GM12891 (cell line): ENCODE results near the gene MYL11.
A peak's percentile ranks its signal among the peaks of the same experiment; 100 is the strongest.

Source experiments
- DNase-seq: peaks from one replicate; pipeline ENCODE4 v3.0.0; 2011; ENCODE audit warnings: low spot score; ENCODE audit not compliant: insufficient read length
- FAIRE-seq: peaks from 2 replicates; lab custom pipeline; 2011; peaks lifted over from hg19 to GRCh38; lab: Jason Lieb, UNC
- PAX5 ChIP-seq: IDR thresholded peaks from 2 replicates; pipeline ENCODE4 v1.6.1; 2011; ENCODE audit warnings: low read length, moderate library complexity, mild to moderate bottlenecking; ENCODE audit not compliant: insufficient read depth, severe bottlenecking
- POLR2A ChIP-seq: IDR thresholded peaks from 2 replicates; pipeline ENCODE4 v1.6.1; 2011; ENCODE audit warnings: low read depth, low read length, control low read depth
- POLR2AphosphoS5 ChIP-seq: IDR thresholded peaks from 2 replicates; pipeline ENCODE4 v1.6.1; 2011; ENCODE audit warnings: low read depth, low read length, control low read depth
- POU2F2 ChIP-seq: IDR thresholded peaks from 2 replicates; pipeline ENCODE4 v1.6.1; 2011; ENCODE audit warnings: low read depth, mild to moderate bottlenecking, control low read depth, low read length, moderate library complexity
- SPI1 ChIP-seq: IDR thresholded peaks from 2 replicates; pipeline ENCODE4 v1.6.1; 2011; ENCODE audit warnings: low read depth, low read length, control low read depth
- TAF1 ChIP-seq: IDR thresholded peaks from 2 replicates; pipeline ENCODE4 v1.6.1; 2011; ENCODE audit warnings: low read depth, low read length, control low read depth

The MYL11 gene

GRCh38 chr16:30359871-30360170, 14.8 kb upstream of the MYL11 start:
- DNase-seq (no peak), FAIRE-seq (no peak)
- TF ChIP-seq SPI1 (no peak), POLR2A (no peak), POU2F2 (no peak), POLR2AphosphoS5 (no peak), TAF1 (no peak), PAX5 (no peak)

DNA sequence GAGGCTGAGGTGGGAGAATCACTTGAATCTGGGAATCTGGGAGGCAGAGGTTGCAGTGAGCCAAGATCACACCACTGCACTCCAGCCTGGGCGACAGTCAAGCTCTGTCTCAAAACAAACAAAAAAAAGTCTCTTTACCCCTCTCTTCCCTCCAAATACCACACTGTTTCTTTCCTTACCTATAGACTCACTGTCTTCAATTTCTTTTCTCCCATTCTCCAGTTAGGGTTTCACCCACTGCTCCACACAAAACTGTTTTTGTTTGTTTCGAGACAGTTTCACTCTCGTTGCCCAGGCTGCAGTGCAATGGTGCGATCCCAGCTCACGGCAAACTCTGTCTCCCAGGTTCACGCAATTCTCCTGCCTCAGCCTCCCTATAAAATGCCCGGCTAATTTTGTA, 13.4 kb upstream of the MYL11 start:
- DNase-seq = no peak
- no peak for FAIRE-seq
- TF ChIP-seq POLR2A (no peak), SPI1 (no peak), POLR2AphosphoS5 (no peak), PAX5 (no peak), POU2F2 (no peak)

DNA sequence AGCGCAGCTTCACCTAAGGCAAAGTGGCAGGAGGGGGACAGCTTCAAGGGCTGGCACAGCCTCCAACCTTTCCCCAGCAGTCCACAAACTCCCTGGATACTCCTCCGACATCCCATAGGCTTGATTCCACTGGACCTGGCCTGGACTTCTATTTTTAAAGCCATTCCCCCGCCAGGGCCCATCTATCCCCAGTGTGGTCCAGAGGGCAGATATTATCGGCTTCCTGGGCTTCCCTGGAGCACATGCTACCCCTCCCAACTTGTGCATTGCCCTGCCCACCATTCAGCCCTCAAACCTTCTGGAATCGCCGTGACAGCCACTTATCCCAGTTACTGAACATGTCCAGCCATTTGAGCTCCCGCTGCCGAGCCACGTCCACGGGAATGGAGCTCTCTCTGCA, 9.4 kb upstream of the MYL11 start:
- DNase-seq = no peak
- no peak for FAIRE-seq
- no peak for TF ChIP-seq POLR2AphosphoS5
- TF ChIP-seq POLR2A = no peak
- no peak for TF ChIP-seq TAF1
- TF ChIP-seq PAX5 = no peak
- TF ChIP-seq SPI1 = no peak
- TF ChIP-seq POU2F2 = no peak

GRCh38 chr16:30366511-30366910, 8.1 kb upstream of the MYL11 start:
- no peak for DNase-seq
- TF ChIP-seq SPI1 (no peak), TAF1 (no peak)
- FAIRE-seq = no peak

DNA sequence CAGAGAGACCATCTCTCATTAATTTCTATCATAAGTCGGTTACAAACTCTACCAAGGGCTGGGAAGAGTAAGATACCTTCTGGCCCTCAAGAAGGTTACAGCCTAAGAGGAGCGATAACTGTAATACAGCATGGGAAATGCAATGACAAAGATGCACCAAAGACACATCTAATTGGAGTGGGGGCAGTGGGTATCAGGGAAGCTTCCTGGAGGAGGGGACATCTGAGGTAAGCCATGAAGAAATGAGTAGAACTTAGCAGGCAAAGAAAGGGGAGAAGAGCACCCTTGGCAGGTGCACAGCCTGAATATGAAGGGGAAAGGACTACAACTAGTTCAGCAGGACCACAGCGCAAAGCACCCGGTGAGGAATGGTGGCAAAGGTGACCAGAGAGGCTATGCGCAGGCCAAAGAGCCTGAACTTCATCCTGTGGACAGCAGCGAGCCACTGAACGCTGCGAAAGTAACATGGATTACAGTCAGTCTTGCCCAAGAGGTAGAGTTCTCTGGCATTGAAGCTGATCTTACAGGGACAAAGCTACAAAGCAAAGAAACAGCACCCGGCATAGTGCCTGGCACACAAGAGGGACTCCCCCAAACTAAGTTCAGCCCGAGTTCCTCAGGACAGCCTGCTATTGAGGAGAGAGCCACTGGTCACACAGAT, 7.1 kb upstream of the MYL11 start:
- DNase-seq = no peak
- FAIRE-seq = no peak
- TF ChIP-seq TAF1 = no peak
- TF ChIP-seq POLR2A = no peak
- TF ChIP-seq PAX5 = no peak
- TF ChIP-seq POU2F2 = no peak
- no peak for TF ChIP-seq POLR2AphosphoS5
- TF ChIP-seq SPI1 = no peak

DNA sequence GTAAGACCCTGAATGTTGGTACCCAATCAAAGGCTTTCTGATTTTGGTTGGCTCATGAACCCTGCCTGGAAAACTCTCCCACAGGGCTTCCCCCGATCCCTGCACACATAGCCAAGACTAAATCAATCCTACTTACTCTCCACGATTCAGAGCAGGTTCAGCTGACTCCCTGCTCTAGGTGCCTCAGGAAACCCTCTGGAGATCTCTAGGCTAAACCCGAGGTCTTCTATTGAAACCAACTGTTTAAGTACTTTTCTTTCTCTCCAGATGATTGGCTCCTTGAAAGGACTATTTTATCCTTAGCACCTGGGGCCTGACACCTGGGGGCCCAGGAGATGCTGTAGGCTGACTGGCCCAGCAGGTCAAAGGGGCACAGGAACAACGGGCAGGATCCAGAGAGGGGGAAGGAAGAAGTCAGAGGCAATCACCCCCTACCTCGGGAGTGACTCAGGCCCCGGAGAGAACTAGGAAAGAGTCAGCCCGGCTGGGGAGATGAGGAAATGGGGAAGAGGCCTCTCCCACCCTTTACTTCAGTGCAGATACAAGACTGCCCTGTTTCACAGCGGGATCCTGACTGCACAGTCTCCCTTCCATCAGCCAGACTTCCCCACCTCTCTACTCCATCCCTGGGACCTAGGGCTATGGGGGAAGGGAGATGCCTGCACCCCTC, 6.3 kb upstream of the MYL11 start:
- no peak for FAIRE-seq
- no peak for DNase-seq
- no peak for TF ChIP-seq POLR2A
- no peak for TF ChIP-seq POLR2AphosphoS5
- no peak for TF ChIP-seq TAF1
- no peak for TF ChIP-seq SPI1
- no peak for TF ChIP-seq PAX5
- no peak for TF ChIP-seq POU2F2

DNA sequence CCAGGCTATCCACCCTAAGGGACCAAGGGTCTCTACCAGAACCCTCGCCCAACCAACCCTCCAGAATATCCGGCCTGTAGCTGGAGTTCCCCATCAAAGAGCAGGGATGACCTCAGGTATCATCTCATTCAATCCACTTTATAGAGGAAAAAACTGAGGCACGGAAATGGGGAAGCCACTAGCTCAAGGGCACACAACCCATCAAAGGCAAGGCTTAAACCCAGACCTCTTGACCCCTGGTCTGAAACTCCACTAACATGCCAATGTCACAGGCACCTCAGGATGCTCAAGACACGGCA, 5.9 kb upstream of the MYL11 start:
- FAIRE-seq = no peak
- TF ChIP-seq POU2F2 (no peak), TAF1 (no peak), POLR2A (no peak), PAX5 (no peak), POLR2AphosphoS5 (no peak), SPI1 (no peak)
- no peak for DNase-seq

GRCh38 chr16:30369091-30369937, 5.3 kb upstream of the MYL11 start:
- FAIRE-seq (no peak), DNase-seq (no peak)
- no peak for TF ChIP-seq POU2F2
- no peak for TF ChIP-seq POLR2AphosphoS5
- no peak for TF ChIP-seq POLR2A
- no peak for TF ChIP-seq TAF1

DNA sequence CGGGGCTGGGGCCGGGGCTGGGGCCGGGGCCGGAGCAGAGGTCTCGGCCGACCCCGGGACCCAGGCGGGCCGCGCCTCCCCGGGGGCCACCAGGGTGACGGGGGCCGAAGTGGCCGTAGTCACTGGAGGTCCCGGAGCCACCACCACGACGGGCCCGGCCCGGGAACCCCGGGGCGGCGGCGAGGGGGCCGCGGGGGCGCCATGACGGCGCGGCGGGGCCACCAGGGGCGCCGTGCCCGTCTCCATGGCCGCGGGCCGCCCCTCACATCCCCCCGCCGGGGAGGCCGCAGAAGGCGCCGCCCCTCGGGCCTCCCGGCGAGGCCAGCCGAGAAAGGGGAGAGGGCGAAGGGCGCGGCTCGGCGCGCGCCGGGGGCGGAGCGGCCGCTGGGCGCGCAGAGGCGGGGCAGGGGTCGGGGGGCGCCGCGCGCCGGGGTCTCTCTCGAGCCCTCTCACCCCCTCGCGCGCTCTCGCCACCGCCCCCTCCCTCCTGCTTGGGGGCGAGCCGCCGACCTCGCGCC, 4.6 kb upstream of the MYL11 start:
- FAIRE-seq = no peak
- TF ChIP-seq POLR2A (no peak), PAX5 (no peak), SPI1 (no peak), POLR2AphosphoS5 (no peak), TAF1 (no peak), POU2F2 (no peak)
- DNase-seq = peak; percentile 53
